Neutrophil (primary cell): ENCODE results near the gene VDAC1.

Experiments
- H3K27ac ChIP-seq: fragments of 200-600 bp; sonication (generic); 2 replicates; pipeline ENCODE4 v1.5.1; 2016; ENCODE audit warnings: mild to moderate bottlenecking, moderate library complexity
- H3K27me3 ChIP-seq: fragments of 200-600 bp; sonication (generic); 2 replicates; pipeline ENCODE4 v1.6.0; 2016; ENCODE audit warnings: mild to moderate bottlenecking
- H3K36me3 ChIP-seq: fragments of 200-600 bp; sonication (generic); 2 replicates; pipeline ENCODE4 v1.5.1; 2017
- H3K4me1 ChIP-seq, 2 experiments: fragments of 200-600 bp in 1 of 2; sonication (generic) in 1 of 2; 1 replicate in 1 of 2; 2 replicates in 1 of 2; pipeline versions ENCODE4 v1.5.1 to v1.6.1; 2013 to 2016; ENCODE audit warnings: low read depth in 1 of 2, low read length in 1 of 2, mild to moderate bottlenecking in 1 of 2, moderate library complexity in 1 of 2; ENCODE audit not compliant: control insufficient read depth in 1 of 2, insufficient read depth in 1 of 2
- H3K4me3 ChIP-seq, 2 experiments: fragments of 200-600 bp in 1 of 2; sonication (generic) in 1 of 2; 1 replicate in 1 of 2; 2 replicates in 1 of 2; pipeline ENCODE4 v1.5.1; 2013 to 2016; ENCODE audit warnings: low read depth in 1 of 2, low read length in 1 of 2, mild to moderate bottlenecking in 1 of 2, moderate library complexity in 1 of 2
- H3K9me3 ChIP-seq: fragments of 200-600 bp; sonication (generic); 2 replicates; pipeline ENCODE4 v1.5.1; 2016
- CTCF ChIP-seq: fragments of 200-600 bp; sonication (generic); IDR thresholded peaks from 2 replicates; pipeline ENCODE4 v1.5.1; 2016; ENCODE audit warnings: antibody characterized with exemption

Gene VDAC1

GRCh38 chr5:134047687-134048056 is 42.9 kb upstream of the VDAC1 start:
- Histone ChIP-seq H3K27ac (no peak overlapping the region), H3K9me3 (no peaks in the 10 kb centered on the region), H3K27me3 (no peaks in the 10 kb centered on the region), H3K4me1 (no peaks in the 10 kb centered on the region), H3K36me3 (no peaks in the 10 kb centered on the region), H3K4me3 (no peak overlapping the region)
- no peak for TF ChIP-seq CTCF

DNA sequence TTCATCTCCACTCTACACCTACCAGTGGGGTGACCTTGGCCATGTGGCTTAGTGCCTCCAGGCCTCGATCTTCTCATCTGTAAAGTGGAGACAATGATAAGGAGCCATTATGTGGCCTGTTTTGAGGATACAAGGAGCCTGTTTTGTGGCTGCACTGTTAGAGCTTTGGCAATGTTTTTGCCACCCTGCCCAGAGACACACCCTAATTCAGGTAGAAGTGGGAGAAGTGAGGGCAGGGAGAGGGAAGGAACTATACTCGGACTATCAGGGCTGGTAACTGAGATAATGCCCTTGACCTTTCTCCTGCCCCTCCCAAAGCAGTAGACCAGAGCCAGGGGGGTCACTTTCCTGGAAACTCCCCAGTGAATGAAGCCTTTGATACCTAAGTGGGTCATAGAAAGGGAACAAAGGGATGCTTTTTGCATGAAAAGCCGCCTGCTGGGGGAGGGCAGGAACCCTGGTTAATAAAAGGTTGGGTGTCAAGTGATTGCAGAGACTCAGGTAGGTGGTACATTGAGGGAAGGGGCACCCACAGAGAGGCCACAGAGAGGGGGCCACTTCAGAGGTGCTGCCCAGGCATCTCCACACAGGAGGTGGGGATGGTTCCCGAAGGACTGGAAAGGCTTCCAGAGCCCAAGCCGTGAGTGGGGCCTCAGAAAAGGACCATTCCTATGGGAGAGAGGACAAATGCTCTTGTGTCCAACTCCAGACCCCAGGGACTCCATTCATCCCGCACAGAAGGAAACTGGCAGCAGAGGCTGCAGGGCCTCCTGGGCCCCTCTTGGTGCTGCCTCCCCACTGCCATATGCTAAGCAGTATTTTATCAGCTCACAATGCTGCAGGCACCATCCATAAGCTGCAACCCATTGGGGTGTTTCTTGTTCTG is 42.3 kb upstream of the VDAC1 start:
- Histone ChIP-seq H3K4me3 (no peak overlapping the region), H3K27me3 (no peaks in the 10 kb centered on the region), H3K9me3 (no peaks in the 10 kb centered on the region), H3K4me1 (no peaks in the 10 kb centered on the region), H3K27ac (no peak overlapping the region), H3K36me3 (no peaks in the 10 kb centered on the region)
- TF ChIP-seq CTCF = no peak

DNA sequence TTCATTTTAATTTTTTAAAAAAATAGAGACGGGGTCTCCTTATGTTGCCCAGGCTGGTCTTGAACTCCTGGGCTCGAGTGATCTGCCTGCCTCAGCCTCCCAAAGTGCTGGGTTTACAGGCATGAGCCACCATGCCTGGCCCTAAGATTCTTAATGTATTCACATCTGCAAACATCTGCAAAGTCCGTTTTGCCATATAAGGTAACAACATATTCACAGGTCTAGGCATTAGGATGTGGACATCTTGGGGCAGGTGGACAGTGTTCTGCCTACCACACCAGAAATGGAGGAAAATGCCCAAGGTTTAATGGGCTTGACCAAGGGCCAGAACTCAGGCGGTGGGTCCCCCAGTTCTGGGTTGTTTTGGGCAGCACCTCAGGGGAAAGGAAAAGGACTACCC is 41.6 kb upstream of the VDAC1 start:
- Histone ChIP-seq H3K36me3 (no peaks in the 10 kb centered on the region), H3K27me3 (no peaks in the 10 kb centered on the region), H3K27ac (no peak overlapping the region), H3K4me3 (no peak overlapping the region), H3K9me3 (no peaks in the 10 kb centered on the region), H3K4me1 (no peaks in the 10 kb centered on the region)
- TF ChIP-seq CTCF = no peak

DNA sequence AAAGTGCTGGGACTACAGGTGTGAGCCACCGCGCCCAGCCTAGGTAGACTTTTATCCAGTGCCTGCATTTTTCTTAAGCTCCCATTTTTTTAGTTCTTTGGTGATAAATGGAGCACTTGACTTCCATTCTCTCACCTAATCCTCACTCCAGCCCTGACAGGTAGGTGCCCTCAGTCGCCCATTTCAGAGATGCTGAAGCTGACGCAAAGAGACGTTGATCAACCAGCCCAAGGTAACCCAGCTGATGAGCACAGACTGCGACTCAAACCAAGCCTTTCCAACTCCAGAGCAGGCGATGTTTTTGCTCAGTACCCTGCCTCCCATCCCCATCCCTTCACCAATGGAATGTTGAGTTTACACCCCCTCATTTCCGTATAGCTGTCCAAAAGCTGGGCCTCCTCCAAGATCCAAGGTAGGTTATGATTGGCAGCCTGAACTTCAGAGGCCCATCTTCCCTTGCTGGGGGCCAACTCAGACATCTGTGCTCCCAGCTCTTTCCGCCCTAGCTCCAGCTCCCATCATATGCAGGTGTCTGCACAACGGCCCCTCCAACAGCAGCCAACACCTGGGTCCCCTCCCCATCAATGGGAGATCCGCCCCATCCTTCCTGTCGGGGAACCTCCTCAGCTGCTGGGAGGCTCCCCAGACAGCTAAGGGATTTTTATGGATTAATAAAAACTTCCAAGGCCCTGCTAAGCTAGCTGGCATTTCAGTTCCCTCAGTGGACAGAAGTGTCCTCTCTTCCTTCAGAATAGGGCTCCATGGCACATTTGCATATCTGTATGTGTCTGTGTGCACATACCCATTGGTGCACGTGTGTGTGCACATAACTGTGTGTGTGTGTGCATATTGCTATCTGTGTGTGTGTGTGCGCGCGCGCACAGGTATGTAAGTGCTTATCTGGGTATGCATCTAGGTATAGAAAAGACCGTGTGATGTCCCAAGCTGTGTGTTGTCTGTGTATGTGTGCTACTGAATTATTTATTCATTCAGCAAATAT is 39.3 kb upstream of the VDAC1 start:
- TF ChIP-seq CTCF = no peak
- Histone ChIP-seq H3K9me3 (no peaks in the 10 kb centered on the region), H3K4me1 (no peaks in the 10 kb centered on the region), H3K36me3 (no peaks in the 10 kb centered on the region), H3K27me3 (no peaks in the 10 kb centered on the region), H3K27ac (no peak overlapping the region), H3K4me3 (no peak overlapping the region)

- no peaks in the 10 kb centered on the region for H3K27me3 ChIP-seq
- TF ChIP-seq CTCF = no peak
Measured at GRCh38 chr5:134041570-134042411, 37.0 kb upstream of the VDAC1 start.

More at GRCh38 chr5:134041570-134042411, 37.0 kb upstream of the VDAC1 start:
- Histone ChIP-seq H3K27ac (no peak overlapping the region), H3K4me1 (no peaks in the 10 kb centered on the region), H3K36me3 (no peaks in the 10 kb centered on the region), H3K9me3 (no peaks in the 10 kb centered on the region), H3K4me3 (no peak overlapping the region)
